VCaP (cell line): ENCODE measurements around the gene GSS.
"Not testable (repeated sequence)": the region's sequence is repeated elsewhere in the genome, so short reads cannot be mapped to it uniquely, and the experiment has no call there.

Source experiments
- H3K27ac ChIP-seq: fragments of 450-650 bp; 2 replicates; pipeline ENCODE4 v1.5.1; 2017
- TF ChIP-seq, protein P1 (sequence below): fragments of 450-650 bp; conservative IDR thresholded peaks from 2 replicates; pipeline ENCODE4 v1.5.1; 2017; ENCODE audit warnings: mild to moderate bottlenecking, moderate library complexity

Gene GSS

DNA sequence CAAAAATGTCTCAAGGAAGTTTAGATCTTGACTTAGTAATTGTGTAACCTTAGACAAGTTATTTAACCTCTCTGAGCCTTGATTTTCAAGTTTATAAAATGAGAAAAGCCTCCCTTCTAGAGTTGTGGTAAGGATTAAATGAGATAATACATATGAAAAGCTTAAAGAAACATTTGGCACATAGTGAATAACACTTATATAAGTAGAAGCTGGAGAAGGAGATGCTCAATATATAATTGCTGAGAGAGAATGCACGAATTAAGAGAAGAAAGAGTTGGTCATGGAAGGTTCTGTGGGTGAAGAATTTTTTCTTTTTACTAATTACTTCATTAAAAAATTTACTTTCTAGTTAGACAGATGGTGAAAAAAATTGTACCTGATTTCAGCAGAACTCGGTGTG lies 73.9 kb downstream of the GSS start:
- H3K27ac ChIP-seq, result no peak overlapping the region
- TF ChIP-seq, protein P1, sequence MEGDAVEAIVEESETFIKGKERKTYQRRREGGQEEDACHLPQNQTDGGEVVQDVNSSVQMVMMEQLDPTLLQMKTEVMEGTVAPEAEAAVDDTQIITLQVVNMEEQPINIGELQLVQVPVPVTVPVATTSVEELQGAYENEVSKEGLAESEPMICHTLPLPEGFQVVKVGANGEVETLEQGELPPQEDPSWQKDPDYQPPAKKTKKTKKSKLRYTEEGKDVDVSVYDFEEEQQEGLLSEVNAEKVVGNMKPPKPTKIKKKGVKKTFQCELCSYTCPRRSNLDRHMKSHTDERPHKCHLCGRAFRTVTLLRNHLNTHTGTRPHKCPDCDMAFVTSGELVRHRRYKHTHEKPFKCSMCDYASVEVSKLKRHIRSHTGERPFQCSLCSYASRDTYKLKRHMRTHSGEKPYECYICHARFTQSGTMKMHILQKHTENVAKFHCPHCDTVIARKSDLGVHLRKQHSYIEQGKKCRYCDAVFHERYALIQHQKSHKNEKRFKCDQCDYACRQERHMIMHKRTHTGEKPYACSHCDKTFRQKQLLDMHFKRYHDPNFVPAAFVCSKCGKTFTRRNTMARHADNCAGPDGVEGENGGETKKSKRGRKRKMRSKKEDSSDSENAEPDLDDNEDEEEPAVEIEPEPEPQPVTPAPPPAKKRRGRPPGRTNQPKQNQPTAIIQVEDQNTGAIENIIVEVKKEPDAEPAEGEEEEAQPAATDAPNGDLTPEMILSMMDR, result no peak

- not testable (repeated sequence) for H3K27ac ChIP-seq
These were observed 74.6 kb downstream of the GSS start for GRCh38 chr20:34880971-34881370.

GRCh38 chr20:34880215-34880850 lies 75.3 kb downstream of the GSS start:
- TF ChIP-seq, protein P1, result no peak
- peak overlapping the region; percentile 38; the same call in 1 of the 2 replicates for H3K27ac ChIP-seq
